ENCODE measurements around the gene CCDC120.

The CCDC120 gene

GRCh38 chrX:49100704-49101628, 42.2 kb downstream of the CCDC120 start:
- WGBS (ENCODE audit: extremely low coverage, insufficient coverage, insufficient read length) = no CpG with 5 or more reads among the region's 74 CpGs
- H3K79me1 ChIP-seq (ENCODE audit: low read length) = peaks cover 2% of the 10 kb centered on the region
- DNase-seq = peak; percentile 90 to 91
- H3K36me3 ChIP-seq (ENCODE audit: control insufficient read depth in 1 of 2, insufficient read depth in 2 of 2, low read length in 2 of 2) = peaks cover 0 to 2% of the 10 kb centered on the region in 2 experiments
- H2BK5ac ChIP-seq (ENCODE audit: low read depth, low read length, poor library complexity) = no peak overlapping the region
- H3K4ac ChIP-seq (ENCODE audit: low read depth, low read length) = no peak overlapping the region
- peak overlapping the region; percentile 98 for H3K4me3 ChIP-seq (ENCODE audit: low read depth, low read length)
- H3K27ac ChIP-seq (ENCODE audit: low read depth, low read length) = no peak overlapping the region
- no peak overlapping the region for H2BK120ac ChIP-seq (ENCODE audit: insufficient read depth, low read length, poor library complexity)
- H3K18ac ChIP-seq (ENCODE audit: low read length) = no peak overlapping the region
- peak overlapping the region; percentile 79 for H4K8ac ChIP-seq (ENCODE audit: low read depth, low read length)
- peaks cover 0 to 2% of the 10 kb centered on the region in 2 experiments for H3K4me1 ChIP-seq (ENCODE audit: control insufficient read depth in 1 of 2, insufficient read depth in 2 of 2, low read length in 2 of 2)
- H3K9ac ChIP-seq (ENCODE audit: low read length) = peak overlapping the region; percentile 93
- no peak overlapping the region for H2AK5ac ChIP-seq (ENCODE audit: low read length)
- no peaks in the 10 kb centered on the region for H3K27me3 ChIP-seq (ENCODE audit: insufficient read depth, low read length)
- H4K91ac ChIP-seq (ENCODE audit: low read depth, low read length) = peak overlapping the region; percentile 55
- peak overlapping the region; percentile 13 for H3K14ac ChIP-seq (ENCODE audit: low read length)
- H3K79me2 ChIP-seq (ENCODE audit: control insufficient read depth, insufficient read depth, low read length, poor library complexity) = no peaks in the 10 kb centered on the region
- no peak overlapping the region for H2BK12ac ChIP-seq (ENCODE audit: low read length)
- no peaks in the 10 kb centered on the region for H3K9me3 ChIP-seq (ENCODE audit: insufficient read depth, low read depth, low read length)
- peak overlapping the region; percentile 94 for H3K4me2 ChIP-seq (ENCODE audit: low read length)
- H2AFZ ChIP-seq (ENCODE audit: insufficient read depth, low read length, poor library complexity) = peak overlapping the region; percentile 56
- no peak overlapping the region for H3K23ac ChIP-seq (ENCODE audit: low read length)
- peak overlapping the region; percentile 73 for H4K12ac ChIP-seq (ENCODE audit: low read depth, low read length)

- Histone ChIP-seq H3K79me2 (ENCODE audit: control insufficient read depth, insufficient read depth, low read length, poor library complexity) (no peaks in the 10 kb centered on the region), H3K4me2 (ENCODE audit: low read length) (peak overlapping the region; percentile 94), H4K91ac (ENCODE audit: low read depth, low read length) (peak overlapping the region; percentile 55), H3K9ac (ENCODE audit: low read length) (peak overlapping the region; percentile 76), H2AFZ (ENCODE audit: insufficient read depth, low read length, poor library complexity) (peak overlapping the region; percentile 56), H3K4me3 (ENCODE audit: low read depth, low read length) (peak overlapping the region; percentile 72), H3K9me3 (ENCODE audit: insufficient read depth, low read depth, low read length) (no peaks in the 10 kb centered on the region), H3K36me3 (ENCODE audit: control insufficient read depth in 1 of 2, insufficient read depth in 2 of 2, low read length in 2 of 2) (peaks cover 0 to 2% of the 10 kb centered on the region in 2 experiments), H3K18ac (ENCODE audit: low read length) (no peak overlapping the region), H4K12ac (ENCODE audit: low read depth, low read length) (peak overlapping the region; percentile 73), H3K4ac (ENCODE audit: low read depth, low read length) (no peak overlapping the region), H2AK5ac (ENCODE audit: low read length) (peak overlapping the region; percentile 7), H3K23ac (ENCODE audit: low read length) (no peak overlapping the region), H3K27ac (ENCODE audit: low read depth, low read length) (no peak overlapping the region), H4K8ac (ENCODE audit: low read depth, low read length) (peak overlapping the region; percentile 79), H2BK12ac (ENCODE audit: low read length) (no peak overlapping the region), H3K27me3 (ENCODE audit: insufficient read depth, low read length) (no peaks in the 10 kb centered on the region), H2BK5ac (ENCODE audit: low read depth, low read length, poor library complexity) (no peak overlapping the region), H3K79me1 (ENCODE audit: low read length) (peaks cover 2% of the 10 kb centered on the region), H2BK120ac (ENCODE audit: insufficient read depth, low read length, poor library complexity) (no peak overlapping the region), H3K4me1 (ENCODE audit: control insufficient read depth in 1 of 2, insufficient read depth in 2 of 2, low read length in 2 of 2) (peaks cover 0 to 2% of the 10 kb centered on the region in 2 experiments), H3K14ac (ENCODE audit: low read length) (peak overlapping the region; percentile 13)
- DNase-seq = no peak
- WGBS (ENCODE audit: extremely low coverage, insufficient coverage, insufficient read length) = no CpG with 5 or more reads among the region's 9 CpGs
Measured at GRCh38 chrX:49101629-49101984, 42.8 kb downstream of the CCDC120 start.

- H3K9me3 ChIP-seq (ENCODE audit: insufficient read depth, low read depth, low read length) = no peaks in the 10 kb centered on the region
- no CpG with 5 or more reads among the region's 9 CpGs for WGBS (ENCODE audit: extremely low coverage, insufficient coverage, insufficient read length)
- H2AK5ac ChIP-seq (ENCODE audit: low read length) = no peak overlapping the region
- H2BK5ac ChIP-seq (ENCODE audit: low read depth, low read length, poor library complexity) = no peak overlapping the region
- H3K27me3 ChIP-seq (ENCODE audit: insufficient read depth, low read length) = no peaks in the 10 kb centered on the region
- no peak overlapping the region for H4K8ac ChIP-seq (ENCODE audit: low read depth, low read length)
- H2BK120ac ChIP-seq (ENCODE audit: insufficient read depth, low read length, poor library complexity) = no peak overlapping the region
- no peak overlapping the region for H2AFZ ChIP-seq (ENCODE audit: insufficient read depth, low read length, poor library complexity)
- DNase-seq = no peak
- H3K4me1 ChIP-seq (ENCODE audit: control insufficient read depth in 1 of 2, insufficient read depth in 2 of 2, low read length in 2 of 2) = peaks cover 0 to 2% of the 10 kb centered on the region in 2 experiments
- H2BK12ac ChIP-seq (ENCODE audit: low read length) = no peak overlapping the region
- H3K4me3 ChIP-seq (ENCODE audit: low read depth, low read length) = no peak overlapping the region
- no peak overlapping the region for H3K18ac ChIP-seq (ENCODE audit: low read length)
- no peak overlapping the region for H3K23ac ChIP-seq (ENCODE audit: low read length)
- no peak overlapping the region for H3K4ac ChIP-seq (ENCODE audit: low read depth, low read length)
- no peak overlapping the region for H4K12ac ChIP-seq (ENCODE audit: low read depth, low read length)
- H3K79me2 ChIP-seq (ENCODE audit: control insufficient read depth, insufficient read depth, low read length, poor library complexity) = no peaks in the 10 kb centered on the region
- H3K9ac ChIP-seq (ENCODE audit: low read length) = no peak overlapping the region
- peaks cover 2% of the 10 kb centered on the region for H3K79me1 ChIP-seq (ENCODE audit: low read length)
- no peak overlapping the region for H4K91ac ChIP-seq (ENCODE audit: low read depth, low read length)
- no peak overlapping the region for H3K4me2 ChIP-seq (ENCODE audit: low read length)
- no peak overlapping the region for H3K14ac ChIP-seq (ENCODE audit: low read length)
- H3K36me3 ChIP-seq (ENCODE audit: control insufficient read depth in 1 of 2, insufficient read depth in 2 of 2, low read length in 2 of 2) = peaks cover 0 to 2% of the 10 kb centered on the region in 2 experiments
- H3K27ac ChIP-seq (ENCODE audit: low read depth, low read length) = no peak overlapping the region
Measured at GRCh38 chrX:49102190-49102589, 43.4 kb downstream of the CCDC120 start.

GRCh38 chrX:49103637-49104036, 44.8 kb downstream of the CCDC120 start:
- Histone ChIP-seq H3K4me3 (ENCODE audit: low read depth, low read length) (no peak overlapping the region), H3K4me1 (ENCODE audit: control insufficient read depth in 1 of 2, insufficient read depth in 2 of 2, low read length in 2 of 2) (peaks cover 0 to 2% of the 10 kb centered on the region in 2 experiments), H4K91ac (ENCODE audit: low read depth, low read length) (no peak overlapping the region), H3K4me2 (ENCODE audit: low read length) (no peak overlapping the region), H2BK12ac (ENCODE audit: low read length) (no peak overlapping the region), H3K4ac (ENCODE audit: low read depth, low read length) (no peak overlapping the region), H3K18ac (ENCODE audit: low read length) (no peak overlapping the region), H3K27me3 (ENCODE audit: insufficient read depth, low read length) (no peaks in the 10 kb centered on the region), H2BK120ac (ENCODE audit: insufficient read depth, low read length, poor library complexity) (no peak overlapping the region), H2AK5ac (ENCODE audit: low read length) (no peak overlapping the region), H3K9me3 (ENCODE audit: insufficient read depth, low read depth, low read length) (no peaks in the 10 kb centered on the region), H2BK5ac (ENCODE audit: low read depth, low read length, poor library complexity) (no peak overlapping the region), H4K12ac (ENCODE audit: low read depth, low read length) (no peak overlapping the region), H3K14ac (ENCODE audit: low read length) (no peak overlapping the region), H2AFZ (ENCODE audit: insufficient read depth, low read length, poor library complexity) (no peak overlapping the region), H3K79me2 (ENCODE audit: control insufficient read depth, insufficient read depth, low read length, poor library complexity) (no peaks in the 10 kb centered on the region), H3K36me3 (ENCODE audit: control insufficient read depth in 1 of 2, insufficient read depth in 2 of 2, low read length in 2 of 2) (peaks cover 2 to 4% of the 10 kb centered on the region in 2 experiments), H4K8ac (ENCODE audit: low read depth, low read length) (no peak overlapping the region), H3K9ac (ENCODE audit: low read length) (no peak overlapping the region), H3K27ac (ENCODE audit: low read depth, low read length) (no peak overlapping the region), H3K23ac (ENCODE audit: low read length) (no peak overlapping the region), H3K79me1 (ENCODE audit: low read length) (peaks cover 2% of the 10 kb centered on the region)
- WGBS (ENCODE audit: extremely low coverage, insufficient coverage, insufficient read length) = no CpG with 5 or more reads among the region's 3 CpGs
- no peak for DNase-seq

All from trophoblast cell (in vitro differentiated cells and primary cell).